ENCODE measurements around the gene CDR2. TPM values are rescaled to one million over a fixed set of nuclear protein-coding genes. Genes with fewer than 3 reads are reported as not detected.

Gene CDR2
- total RNA-seq, 1 experiment from 2014 or later, result 35.7 TPM

DNA sequence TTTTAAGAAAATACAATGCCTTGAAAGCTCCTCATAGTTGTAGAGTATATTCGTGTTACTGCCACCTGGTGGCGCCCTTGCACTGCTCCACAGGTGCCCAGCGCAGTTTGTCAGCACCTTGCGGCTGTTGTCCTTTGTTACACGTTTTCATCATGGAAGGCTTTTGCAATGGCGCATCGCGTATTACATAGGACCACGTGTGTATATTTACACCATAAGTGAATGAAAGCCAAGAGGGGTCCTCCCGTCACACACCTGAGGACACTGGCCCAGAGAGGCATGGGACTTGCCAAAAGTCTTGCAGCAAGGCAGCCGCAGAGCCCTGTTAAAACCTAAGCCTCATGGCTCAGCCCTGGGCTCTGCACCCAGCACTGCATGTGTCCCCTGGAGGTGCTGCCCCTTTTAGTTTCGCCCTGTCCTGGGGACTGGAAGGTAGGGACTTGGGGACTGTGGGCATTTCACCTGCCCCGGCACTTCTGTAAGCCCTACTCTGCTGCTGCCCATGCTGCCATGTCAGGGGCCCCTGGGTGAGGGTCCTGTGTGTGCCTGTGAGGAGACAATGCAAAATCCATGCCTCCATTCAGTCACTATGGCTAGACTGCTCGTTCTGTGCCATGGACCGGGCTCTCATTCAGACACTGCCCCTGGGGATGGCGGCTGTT is 52.9 kb downstream of the CDR2 start:
- no peaks in the 10 kb centered on the region for H3K4me1 ChIP-seq (ENCODE audit: control insufficient read depth, insufficient read depth, low read length)
- TSS peak; percentile 49 for BruUV-seq (replicated peaks)
- no peaks in the 10 kb centered on the region; the same call in none of the 2 replicates for H3K36me3 ChIP-seq (ENCODE audit: control insufficient read depth, insufficient read depth, low read length)
- ChIA-PET CTCF (interaction anchor here (2.1 kb wide), 1 partner anchor 21 kb away, joined by 9 read pairs; no protein-coding TSS in a partner anchor), POLR2A (no interaction called here)
- ATAC-seq (peak; percentile 75), DNase-seq (ENCODE audit: low read depth, low spot score) (no peak)
- no peaks in the 10 kb centered on the region for H3K27me3 ChIP-seq (ENCODE audit: control insufficient read depth, insufficient read depth, low read length)
- in situ Hi-C loops (cut with HindIII; ENCODE audit: low pct_unique_long_range_greater_than_20kb, low sequenced_read_pairs) (no loop called here), intact Hi-C loops (cut with micrococcal nuclease; ENCODE audit: unreplicated experiment) (no loop called here)
- TF ChIP-seq POLR2AphosphoS5 (IDR thresholded peaks at IDR 0.05; ENCODE audit: low read depth, low read length), result no peak
- TF ChIP-seq, protein P1, sequence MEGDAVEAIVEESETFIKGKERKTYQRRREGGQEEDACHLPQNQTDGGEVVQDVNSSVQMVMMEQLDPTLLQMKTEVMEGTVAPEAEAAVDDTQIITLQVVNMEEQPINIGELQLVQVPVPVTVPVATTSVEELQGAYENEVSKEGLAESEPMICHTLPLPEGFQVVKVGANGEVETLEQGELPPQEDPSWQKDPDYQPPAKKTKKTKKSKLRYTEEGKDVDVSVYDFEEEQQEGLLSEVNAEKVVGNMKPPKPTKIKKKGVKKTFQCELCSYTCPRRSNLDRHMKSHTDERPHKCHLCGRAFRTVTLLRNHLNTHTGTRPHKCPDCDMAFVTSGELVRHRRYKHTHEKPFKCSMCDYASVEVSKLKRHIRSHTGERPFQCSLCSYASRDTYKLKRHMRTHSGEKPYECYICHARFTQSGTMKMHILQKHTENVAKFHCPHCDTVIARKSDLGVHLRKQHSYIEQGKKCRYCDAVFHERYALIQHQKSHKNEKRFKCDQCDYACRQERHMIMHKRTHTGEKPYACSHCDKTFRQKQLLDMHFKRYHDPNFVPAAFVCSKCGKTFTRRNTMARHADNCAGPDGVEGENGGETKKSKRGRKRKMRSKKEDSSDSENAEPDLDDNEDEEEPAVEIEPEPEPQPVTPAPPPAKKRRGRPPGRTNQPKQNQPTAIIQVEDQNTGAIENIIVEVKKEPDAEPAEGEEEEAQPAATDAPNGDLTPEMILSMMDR (IDR thresholded peaks at IDR 0.05), result peak; percentile 96
- no peak overlapping the region for H3K27ac ChIP-seq (ENCODE audit: low read length)
- H3K4me3 ChIP-seq (ENCODE audit: low read depth in 2 of 2, low read length in 2 of 2), result no peak overlapping the region
- H3K9me3 ChIP-seq (ENCODE audit: control insufficient read depth, insufficient read depth, low read depth, low read length), result no peaks in the 10 kb centered on the region

DNA sequence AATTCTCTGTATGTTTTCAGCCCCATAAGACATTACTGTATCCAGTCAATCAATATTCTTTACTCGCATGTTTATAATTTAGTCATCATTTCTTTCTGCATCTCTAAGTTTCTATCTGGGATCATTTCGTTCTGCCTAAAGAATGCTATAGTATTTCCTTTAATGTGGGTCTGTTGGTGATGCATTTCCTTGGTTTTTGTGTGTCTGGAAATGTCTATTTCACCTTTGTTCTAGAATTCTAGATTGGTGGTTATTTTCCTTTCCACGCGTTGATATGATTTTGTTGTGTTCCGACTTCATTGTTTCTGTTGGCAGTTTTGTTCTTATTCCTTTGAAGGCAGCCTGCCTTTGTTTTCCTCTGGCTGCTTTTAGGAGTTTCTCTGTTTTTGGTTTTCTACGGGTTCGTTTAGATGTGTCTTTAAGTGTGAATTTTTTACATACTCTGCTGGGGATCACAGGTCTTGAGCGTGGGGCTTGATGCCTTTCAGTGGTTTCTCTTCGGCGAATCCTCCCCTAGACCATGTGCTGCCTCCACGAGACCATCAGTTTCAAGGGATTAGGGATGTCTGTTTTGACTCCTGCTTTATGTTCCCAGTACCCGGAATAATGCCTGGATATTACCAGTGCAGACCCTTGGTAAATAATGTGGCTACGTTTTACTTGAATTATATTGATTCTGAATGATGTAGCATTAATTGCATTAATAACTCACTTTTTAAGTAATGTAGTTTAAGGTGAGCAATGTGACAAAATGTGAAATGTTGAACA is 53.7 kb downstream of the CDR2 start:
- ATAC-seq (no peak), DNase-seq (ENCODE audit: low read depth, low spot score) (no peak)
- Histone ChIP-seq H3K4me1 (ENCODE audit: control insufficient read depth, insufficient read depth, low read length) (no peaks in the 10 kb centered on the region), H3K9me3 (ENCODE audit: control insufficient read depth, insufficient read depth, low read depth, low read length) (no peaks in the 10 kb centered on the region), H3K4me3 (ENCODE audit: low read depth in 2 of 2, low read length in 2 of 2) (no peak overlapping the region), H3K36me3 (ENCODE audit: control insufficient read depth, insufficient read depth, low read length) (no peaks in the 10 kb centered on the region; the same call in none of the 2 replicates), H3K27me3 (ENCODE audit: control insufficient read depth, insufficient read depth, low read length) (no peaks in the 10 kb centered on the region), H3K27ac (ENCODE audit: low read length) (no peak overlapping the region)
- intact Hi-C loops (cut with micrococcal nuclease; ENCODE audit: unreplicated experiment) (no loop called here), in situ Hi-C loops (cut with HindIII; ENCODE audit: low pct_unique_long_range_greater_than_20kb, low sequenced_read_pairs) (no loop called here)
- CTCF ChIA-PET, result interaction anchor here (2.1 kb wide), 1 partner anchor 20 kb away, joined by 9 read pairs; no protein-coding TSS in a partner anchor
- no TSS peak for BruUV-seq (replicated peaks)
- POLR2A ChIA-PET, result no interaction called here
- TF ChIP-seq, protein P1 (IDR thresholded peaks at IDR 0.05), result 0 out of 2 replicates have a peak, but pooled peaks have one; percentile 53
- TF ChIP-seq, protein P2, sequence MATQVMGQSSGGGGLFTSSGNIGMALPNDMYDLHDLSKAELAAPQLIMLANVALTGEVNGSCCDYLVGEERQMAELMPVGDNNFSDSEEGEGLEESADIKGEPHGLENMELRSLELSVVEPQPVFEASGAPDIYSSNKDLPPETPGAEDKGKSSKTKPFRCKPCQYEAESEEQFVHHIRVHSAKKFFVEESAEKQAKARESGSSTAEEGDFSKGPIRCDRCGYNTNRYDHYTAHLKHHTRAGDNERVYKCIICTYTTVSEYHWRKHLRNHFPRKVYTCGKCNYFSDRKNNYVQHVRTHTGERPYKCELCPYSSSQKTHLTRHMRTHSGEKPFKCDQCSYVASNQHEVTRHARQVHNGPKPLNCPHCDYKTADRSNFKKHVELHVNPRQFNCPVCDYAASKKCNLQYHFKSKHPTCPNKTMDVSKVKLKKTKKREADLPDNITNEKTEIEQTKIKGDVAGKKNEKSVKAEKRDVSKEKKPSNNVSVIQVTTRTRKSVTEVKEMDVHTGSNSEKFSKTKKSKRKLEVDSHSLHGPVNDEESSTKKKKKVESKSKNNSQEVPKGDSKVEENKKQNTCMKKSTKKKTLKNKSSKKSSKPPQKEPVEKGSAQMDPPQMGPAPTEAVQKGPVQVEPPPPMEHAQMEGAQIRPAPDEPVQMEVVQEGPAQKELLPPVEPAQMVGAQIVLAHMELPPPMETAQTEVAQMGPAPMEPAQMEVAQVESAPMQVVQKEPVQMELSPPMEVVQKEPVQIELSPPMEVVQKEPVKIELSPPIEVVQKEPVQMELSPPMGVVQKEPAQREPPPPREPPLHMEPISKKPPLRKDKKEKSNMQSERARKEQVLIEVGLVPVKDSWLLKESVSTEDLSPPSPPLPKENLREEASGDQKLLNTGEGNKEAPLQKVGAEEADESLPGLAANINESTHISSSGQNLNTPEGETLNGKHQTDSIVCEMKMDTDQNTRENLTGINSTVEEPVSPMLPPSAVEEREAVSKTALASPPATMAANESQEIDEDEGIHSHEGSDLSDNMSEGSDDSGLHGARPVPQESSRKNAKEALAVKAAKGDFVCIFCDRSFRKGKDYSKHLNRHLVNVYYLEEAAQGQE (IDR thresholded peaks at IDR 0.05; ENCODE audit: insufficient read depth in 1 of 2, low read depth in 2 of 2, low read length in 1 of 2), result no peak
- TF ChIP-seq POLR2AphosphoS5 (IDR thresholded peaks at IDR 0.05; ENCODE audit: low read depth, low read length) (no peak), SIN3A (IDR thresholded peaks at IDR 0.05; ENCODE audit: borderline replicate concordance, insufficient read depth, low read depth, low read length) (no peak), TCF7L2 (IDR thresholded peaks at IDR 0.05; ENCODE audit: low read depth, low read length) (no peak)

All from Panc1 (cell line).